MM.1S (cell line): ENCODE data around the gene UTF1.

ENCODE experiments used
- CTCF ChIP-seq: fragments of 300-600 bp; sonication (generic); IDR thresholded peaks from 2 replicates; pipeline ENCODE4 v1.5.1; 2016; ENCODE audit warnings: antibody characterized with exemption, low read length, mixed read lengths
- EZH2 ChIP-seq: fragments of 300-600 bp; sonication (generic); optimal IDR thresholded peaks from 2 replicates; pipeline ENCODE3; 2017; ENCODE audit warnings: low read depth, mild to moderate bottlenecking, antibody characterized with exemption, low read length, mixed read lengths

- TF ChIP-seq CTCF: no peak
- no peak for TF ChIP-seq EZH2
Observed at GRCh38 chr10:133219782-133220181, 10.2 kb upstream of the UTF1 start.
